H1 (cell line): ENCODE data around the gene CCL8. TPM values are rescaled to one million over a fixed set of nuclear protein-coding genes. Genes with fewer than 3 reads are reported as not detected.

Experiments
- CTCF ChIA-PET: fragments of 300-600 bp; sonication (Branson Sonifier 250); formaldehyde crosslinking; loops from one replicate; lab custom pipeline; 2021; ENCODE audit not compliant: partially characterized antibody; lab: Charles Lee
- POLR2A ChIA-PET: fragments of 300-600 bp; sonication (Branson Sonifier 250); formaldehyde crosslinking; loops from one replicate; lab custom pipeline; 2021; ENCODE audit warnings: inconsistent platforms; ENCODE audit not compliant: partially characterized antibody; lab: Charles Lee
- DNase-seq, 2 experiments: peaks; one replicate each; pipeline versions ENCODE4 v3.0.0 to v3.0.0-alpha.2; 2010 to 2022; ENCODE audit warnings: low spot score in 2 of 2, low read depth in 1 of 2, mixed read lengths in 1 of 2
- FAIRE-seq: peaks from 2 replicates; lab custom pipeline; 2011; peaks lifted over from hg19 to GRCh38; lab: Jason Lieb, UNC
- H2AFZ ChIP-seq: 2 replicates; pipeline ENCODE4 v1.8.1; 2012; ENCODE audit warnings: low read length, inconsistent platforms
- H2AK5ac ChIP-seq: 2 replicates; pipeline ENCODE4 v1.6.1; 2013; ENCODE audit warnings: low read depth, low read length
- H2BK120ac ChIP-seq: replicated peaks from 2 replicates; pipeline ENCODE3; 2013; ENCODE audit warnings: low read depth, low read length, inconsistent platforms
- H2BK12ac ChIP-seq: 2 replicates; pipeline ENCODE4 v1.6.1; 2013; ENCODE audit warnings: low read depth, low read length
- H2BK15ac ChIP-seq: 2 replicates; pipeline ENCODE4 v1.6.1; 2013; ENCODE audit warnings: low read length
- H2BK20ac ChIP-seq: 2 replicates; pipeline ENCODE4 v1.6.1; 2013; ENCODE audit warnings: low read length
- H2BK5ac ChIP-seq: 2 replicates; pipeline ENCODE4 v1.6.1; 2013; ENCODE audit warnings: low read depth, low read length
- H3K14ac ChIP-seq: 2 replicates; pipeline ENCODE4 v1.6.1; 2013; ENCODE audit warnings: inconsistent platforms; ENCODE audit not compliant: insufficient read length
- H3K18ac ChIP-seq: 2 replicates; pipeline ENCODE4 v1.6.1; 2013; ENCODE audit warnings: low read length; ENCODE audit errors: extremely low read depth
- H3K23ac ChIP-seq: 2 replicates; pipeline ENCODE4 v1.6.1; 2013; ENCODE audit warnings: inconsistent platforms; ENCODE audit not compliant: insufficient read length
- H3K23me2 ChIP-seq: 2 replicates; pipeline ENCODE4 v1.6.1; 2013; ENCODE audit warnings: low read depth, low read length
- H3K27ac ChIP-seq: 2 replicates; pipeline ENCODE4 v1.6.1; 2011; ENCODE audit warnings: low read depth, low read length, inconsistent platforms
- H3K27me3 ChIP-seq, 4 experiments: replicated peaks in 1 of 4; 1 replicate in 1 of 4; 2 replicates in 3 of 4; pipeline versions ENCODE4 v1.6.1 to v1.8.1; 2011 to 2013; ENCODE audit warnings: low read length in 3 of 4, mild to moderate bottlenecking in 3 of 4, inconsistent platforms in 2 of 4, mixed read lengths in 2 of 4, moderate library complexity in 1 of 4; ENCODE audit not compliant: control insufficient read depth in 3 of 4, insufficient read depth in 3 of 4; ENCODE audit errors: extremely low read depth in 1 of 4
- H3K36me3 ChIP-seq, 4 experiments: 2 replicates each; pipeline versions ENCODE4 v1.6.1 to v1.8.1; 2011 to 2013; ENCODE audit warnings: mild to moderate bottlenecking in 4 of 4, low read length in 3 of 4, moderate library complexity in 2 of 4, control low read depth in 1 of 4, inconsistent platforms in 1 of 4; ENCODE audit not compliant: insufficient read depth in 4 of 4, control insufficient read depth in 2 of 4
- H3K4ac ChIP-seq: replicated peaks from 2 replicates; pipeline ENCODE3; 2013; ENCODE audit warnings: low read length, low read depth, mixed read lengths, inconsistent platforms; ENCODE audit not compliant: insufficient read length
- H3K4me1 ChIP-seq, 4 experiments: replicated peaks in 1 of 4; 1 replicate in 1 of 4; 2 replicates in 3 of 4; pipeline versions ENCODE4 v1.6.1 to v1.8.1; 2011 to 2013; ENCODE audit warnings: low read length in 3 of 4, inconsistent platforms in 2 of 4, mixed read lengths in 1 of 4; ENCODE audit not compliant: insufficient read depth in 4 of 4, control insufficient read depth in 3 of 4
- H3K4me2 ChIP-seq, 2 experiments: 2 replicates each; pipeline versions ENCODE4 v1.6.1 to v1.8.1; 2011 to 2013; ENCODE audit warnings: low read depth in 2 of 2, low read length in 2 of 2, control low read depth in 1 of 2, inconsistent platforms in 1 of 2, mild to moderate bottlenecking in 1 of 2; ENCODE audit not compliant: insufficient read depth in 1 of 2
- H3K4me3 ChIP-seq, 4 experiments: fragments of 200-600, 300-600 bp in 1 of 4; sonication (generic), shearing (Covaris generic), sonication (Bioruptor Twin) in 1 of 4; 2 replicates each; pipeline versions ENCODE4 v1.5.1 to v1.8.1; 2011 to 2016; ENCODE audit warnings: low read length in 4 of 4, low read depth in 3 of 4, control low read depth in 2 of 4, inconsistent platforms in 2 of 4, mild to moderate bottlenecking in 2 of 4, mixed read lengths in 1 of 4, moderate library complexity in 1 of 4; ENCODE audit not compliant: insufficient read depth in 2 of 4; ENCODE audit errors: extremely low read depth in 1 of 4
- H3K56ac ChIP-seq: replicated peaks from 2 replicates; pipeline ENCODE3; 2013; ENCODE audit warnings: low read depth, mild to moderate bottlenecking, mixed read lengths, low read length, inconsistent platforms; ENCODE audit not compliant: insufficient read length
- H3K79me1 ChIP-seq: 2 replicates; pipeline ENCODE4 v1.6.1; 2013; ENCODE audit warnings: low read depth, low read length, control low read depth
- H3K79me2 ChIP-seq, 2 experiments: 2 replicates each; pipeline versions ENCODE4 v1.6.1 to v1.8.1; 2012 to 2013; ENCODE audit warnings: low read length in 2 of 2, mild to moderate bottlenecking in 2 of 2, inconsistent platforms in 1 of 2; ENCODE audit not compliant: insufficient read depth in 2 of 2, control insufficient read depth in 1 of 2
- H3K9ac ChIP-seq, 4 experiments: replicated peaks in 1 of 4; 1 replicate in 1 of 4; 2 replicates in 3 of 4; pipeline versions ENCODE4 v1.6.1 to v1.8.1; 2011 to 2013; ENCODE audit warnings: low read depth in 3 of 4, low read length in 3 of 4, control low read depth in 2 of 4, mild to moderate bottlenecking in 2 of 4, moderate library complexity in 2 of 4, inconsistent platforms in 1 of 4; ENCODE audit errors: extremely low read depth in 1 of 4
- H3K9me3 ChIP-seq, 2 experiments: 2 replicates each; pipeline versions ENCODE4 v1.6.1 to v1.8.1; 2012 to 2013; ENCODE audit warnings: mild to moderate bottlenecking in 2 of 2, moderate library complexity in 2 of 2, control low read depth in 1 of 2, inconsistent platforms in 1 of 2, low read depth in 1 of 2, low read length in 1 of 2, mixed read lengths in 1 of 2; ENCODE audit not compliant: insufficient read depth in 2 of 2
- H4K20me1 ChIP-seq, 2 experiments: replicated peaks in 1 of 2; 2 replicates each; pipeline versions ENCODE3 to v1.8.1; 2011 to 2013; ENCODE audit warnings: inconsistent platforms in 2 of 2, low read length in 2 of 2, mild to moderate bottlenecking in 1 of 2; ENCODE audit not compliant: insufficient read depth in 2 of 2, control insufficient read depth in 1 of 2
- H4K5ac ChIP-seq: 2 replicates; pipeline ENCODE4 v1.6.1; 2013; ENCODE audit warnings: low read length, low read depth, mixed read lengths, inconsistent platforms; ENCODE audit not compliant: insufficient read length
- H4K8ac ChIP-seq: 2 replicates; pipeline ENCODE4 v1.8.0; 2013; ENCODE audit warnings: mild to moderate bottlenecking, moderate library complexity, low read length, inconsistent platforms; ENCODE audit not compliant: insufficient read depth; ENCODE audit errors: extremely low read depth
- H4K91ac ChIP-seq: replicated peaks from 2 replicates; pipeline ENCODE3; 2013; ENCODE audit warnings: low read length, mixed read lengths, inconsistent platforms; ENCODE audit not compliant: insufficient read length
- BACH1 ChIP-seq: IDR thresholded peaks from 2 replicates; pipeline ENCODE4 v1.6.1; 2012; ENCODE audit warnings: low read length, improper control_type of control experiment
- CHD2 ChIP-seq: IDR thresholded peaks from 2 replicates; pipeline ENCODE4 v1.6.1; 2012; ENCODE audit warnings: low read length, improper control_type of control experiment
- E2F6 ChIP-seq: IDR thresholded peaks from 2 replicates; pipeline ENCODE4 v1.6.1; 2012; ENCODE audit warnings: inconsistent platforms
- EGR1 ChIP-seq: IDR thresholded peaks from 2 replicates; pipeline ENCODE4 v1.6.1; 2011; ENCODE audit warnings: low read depth, low read length, borderline replicate concordance
- EZH2 ChIP-seq: fragments of 200-600 bp; sonication (generic); IDR thresholded peaks from 2 replicates; pipeline ENCODE4 v1.7.1; 2012; ENCODE audit warnings: low read depth, mild to moderate bottlenecking, moderate library complexity, low read length, inconsistent platforms; ENCODE audit not compliant: severe bottlenecking
- FOSL1 ChIP-seq: IDR thresholded peaks from 2 replicates; pipeline ENCODE4 v1.6.1; 2011; ENCODE audit warnings: mild to moderate bottlenecking, low read depth, low read length, moderate library complexity; ENCODE audit not compliant: insufficient read depth
- GABPA ChIP-seq: IDR thresholded peaks from 2 replicates; pipeline ENCODE4 v1.6.1; 2011; ENCODE audit warnings: mild to moderate bottlenecking, low read length, moderate library complexity, borderline replicate concordance; ENCODE audit not compliant: insufficient read depth
- GTF2F1 ChIP-seq: IDR thresholded peaks from 2 replicates; pipeline ENCODE4 v1.6.1; 2012; ENCODE audit warnings: low read depth, low read length, improper control_type of control experiment, borderline replicate concordance
- MAX ChIP-seq: IDR thresholded peaks from 2 replicates; pipeline ENCODE4 v1.6.1; 2012; ENCODE audit warnings: inconsistent platforms
- RFX5 ChIP-seq: IDR thresholded peaks from 2 replicates; pipeline ENCODE4 v1.6.1; 2011; ENCODE audit warnings: low read depth, low read length, improper control_type of control experiment, borderline replicate concordance
- RXRA ChIP-seq: IDR thresholded peaks from 2 replicates; pipeline ENCODE4 v1.6.1; 2011; ENCODE audit warnings: low read depth, mild to moderate bottlenecking, low read length, moderate library complexity; ENCODE audit not compliant: insufficient read depth
- SIX5 ChIP-seq: IDR thresholded peaks from 2 replicates; pipeline ENCODE4 v1.6.1; 2011; ENCODE audit warnings: mild to moderate bottlenecking, low read depth, low read length
- USF2 ChIP-seq: IDR thresholded peaks from 2 replicates; pipeline ENCODE4 v1.6.1; 2011; ENCODE audit warnings: low read length, improper control_type of control experiment
- WGBS, 2 experiments: shearing (Covaris generic) in 1 of 2; methylation state at CpG; one replicate each; pipeline versions ENCODE4 v1.1.6 to v1.1.7; 2013 to 2015; ENCODE audit warnings: low lambda C conversion rate in 2 of 2, mixed read lengths in 2 of 2, inconsistent platforms in 1 of 2, low coverage in 1 of 2, missing lambda C conversion rate in 1 of 2; ENCODE audit not compliant: insufficient replicate concordance in 2 of 2, insufficient coverage in 1 of 2, insufficient read length in 1 of 2; ENCODE audit errors: extremely low coverage in 1 of 2, missing lambda C conversion rate in 1 of 2; 5-methylcytosine and 5-hydroxymethylcytosine counted together
- polyA plus RNA-seq, 7 experiments: library from polyadenylated mRNA; depleted of rRNA in 3 of 7; stranded (reverse) in 5 of 7; unstranded in 2 of 7; fragments of >200 nt in 5 of 7; fragments of 200-250 nt in 2 of 7; gene quantifications; 1 replicate in 5 of 7; 2 replicates in 1 of 7; 4 replicates in 1 of 7; pipeline versions ENCODE4 v1.2.1 to v1.2.3, GENCODE V29; 2011 to 2013; ENCODE audit warnings: missing spikeins in 2 of 7, mixed read lengths in 2 of 7
- total RNA-seq: library from RNA; stranded (reverse); fragmentation: NEBNext Ultra II Directional; extraction: Animal tissue kit (Norgen Biotek cat#: 25700); gene quantifications from 2 replicates; pipeline ENCODE4 v1.2.1, GENCODE V29; 2021

The CCL8 gene
- total and polyA plus RNA-seq, 2 of the 8 experiments (the other 6 are each of a cell fraction or from before 2014, with no cell fraction given) = not detected

DNA sequence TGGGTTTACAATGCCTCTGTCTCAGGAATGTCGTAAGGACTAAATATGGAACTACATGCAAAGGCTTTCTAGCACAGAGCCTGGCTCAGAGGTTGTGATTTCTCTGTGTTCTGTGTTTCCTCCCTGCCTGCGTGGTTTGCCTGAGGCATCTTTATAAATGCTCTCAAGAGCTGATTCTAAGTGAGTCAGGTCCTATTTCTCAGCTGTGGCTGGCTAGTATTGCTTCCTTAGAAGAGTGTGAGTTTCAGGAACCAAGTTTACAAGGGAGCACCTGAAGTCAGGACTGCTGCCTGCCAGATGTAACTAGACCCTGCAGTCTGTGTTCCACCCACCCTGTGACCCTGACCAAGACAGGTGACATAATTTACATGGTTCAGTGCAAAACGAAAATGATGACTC lies 51.8 kb downstream of the CCL8 start:
- Histone ChIP-seq H3K14ac (no peak overlapping the region), H4K91ac (no peak overlapping the region), H3K27ac (no peak overlapping the region), H2BK5ac (no peak overlapping the region), H3K9me3 (no peaks in the 10 kb centered on the region), H2BK15ac (no peak overlapping the region), H3K4me1 (no peaks in the 10 kb centered on the region), H3K9ac (no peak overlapping the region), H2BK20ac (no peak overlapping the region), H3K18ac (no peak overlapping the region), H2BK120ac (no peak overlapping the region), H3K4ac (no peak overlapping the region), H4K8ac (no peak overlapping the region), H3K4me2 (no peak overlapping the region), H3K56ac (no peak overlapping the region), H3K4me3 (no peak overlapping the region), H3K23ac (no peak overlapping the region), H3K79me1 (no peaks in the 10 kb centered on the region), H3K79me2 (no peaks in the 10 kb centered on the region), H2AK5ac (no peak overlapping the region), H3K27me3 (no peaks in the 10 kb centered on the region), H3K36me3 (no peaks in the 10 kb centered on the region), H2BK12ac (no peak overlapping the region), H2AFZ (no peak overlapping the region), H4K5ac (no peak overlapping the region), H4K20me1 (no peaks in the 10 kb centered on the region), H3K23me2 (no peaks in the 10 kb centered on the region)
- 82% methylated on average over 3 of the region's 3 CpGs; no CpG with 5 or more reads in 1 of the 2 experiments for WGBS, 2 experiments
- no peak for TF ChIP-seq E2F6
- no peak for TF ChIP-seq GABPA
- no peak for TF ChIP-seq RXRA
- no peak for TF ChIP-seq USF2
- no peak for TF ChIP-seq SIX5
- TF ChIP-seq MAX = no peak
- no peak for TF ChIP-seq GTF2F1
- no peak for TF ChIP-seq RFX5
- no peak for TF ChIP-seq FOSL1
- no peak for TF ChIP-seq CHD2
- no peak for TF ChIP-seq BACH1
- TF ChIP-seq EGR1 = no peak
- TF ChIP-seq EZH2 = no peak
- FAIRE-seq = no peak
- DNase-seq = no peak
- ChIA-PET CTCF (interaction anchor here (0.7 to 3.3 kb wide), 5 partner anchors 10 to 745 kb away, joined by 5 to 37 read pairs (median 7); partner anchors contain the start of gene CCL1), POLR2A (no interaction called here)
